ENCODE results near the gene FXYD5.

FXYD5 gene

DNA sequence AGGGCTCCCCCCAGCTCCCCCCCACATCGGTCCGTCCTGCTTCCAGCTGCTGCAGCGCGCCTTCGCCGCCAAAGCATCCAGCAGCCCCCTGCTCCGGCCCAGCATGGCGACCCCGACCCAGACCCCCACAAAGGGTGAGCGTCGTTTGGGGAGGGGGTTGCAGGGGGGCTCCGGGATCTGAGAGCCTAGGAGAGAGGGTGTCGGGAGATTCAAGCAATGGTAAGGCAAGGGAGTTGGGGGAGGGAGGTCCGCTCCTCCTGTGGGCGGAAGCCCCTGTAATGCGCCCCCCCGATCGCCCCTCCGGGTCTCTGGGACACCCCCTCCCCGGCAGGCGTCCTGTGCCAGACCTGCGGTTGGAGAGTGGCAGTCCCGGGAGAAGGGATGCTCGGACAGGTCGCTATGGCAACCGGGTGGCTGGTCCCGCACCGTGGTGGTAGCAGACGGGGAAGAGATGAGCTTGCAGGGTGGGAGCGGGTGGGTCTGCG is 11.3 kb upstream of the FXYD5 start, which contains the start of gene FXYD7:
Gene FXYD7 (plus strand): TSS at position 25 of the 485 bp plus-strand sequence. CDS start 79 bp downstream, at position 104.
- TF ChIP-seq, protein P1, sequence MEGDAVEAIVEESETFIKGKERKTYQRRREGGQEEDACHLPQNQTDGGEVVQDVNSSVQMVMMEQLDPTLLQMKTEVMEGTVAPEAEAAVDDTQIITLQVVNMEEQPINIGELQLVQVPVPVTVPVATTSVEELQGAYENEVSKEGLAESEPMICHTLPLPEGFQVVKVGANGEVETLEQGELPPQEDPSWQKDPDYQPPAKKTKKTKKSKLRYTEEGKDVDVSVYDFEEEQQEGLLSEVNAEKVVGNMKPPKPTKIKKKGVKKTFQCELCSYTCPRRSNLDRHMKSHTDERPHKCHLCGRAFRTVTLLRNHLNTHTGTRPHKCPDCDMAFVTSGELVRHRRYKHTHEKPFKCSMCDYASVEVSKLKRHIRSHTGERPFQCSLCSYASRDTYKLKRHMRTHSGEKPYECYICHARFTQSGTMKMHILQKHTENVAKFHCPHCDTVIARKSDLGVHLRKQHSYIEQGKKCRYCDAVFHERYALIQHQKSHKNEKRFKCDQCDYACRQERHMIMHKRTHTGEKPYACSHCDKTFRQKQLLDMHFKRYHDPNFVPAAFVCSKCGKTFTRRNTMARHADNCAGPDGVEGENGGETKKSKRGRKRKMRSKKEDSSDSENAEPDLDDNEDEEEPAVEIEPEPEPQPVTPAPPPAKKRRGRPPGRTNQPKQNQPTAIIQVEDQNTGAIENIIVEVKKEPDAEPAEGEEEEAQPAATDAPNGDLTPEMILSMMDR (IDR thresholded peaks at IDR 0.05; ENCODE audit: low read depth, low read length) = no peak
- no peak for DNase-seq (ENCODE audit: low read depth, low spot score)
- in situ Hi-C loops (cut with HindIII; ENCODE audit: low sequenced_read_pairs) = no loop called here
- H3K4me3 ChIP-seq (ENCODE audit: low read depth, low read length) = no peak within 1 kb of the TSS

- H3K4me3 ChIP-seq (ENCODE audit: low read depth, low read length) = no peak overlapping the region
- TF ChIP-seq, protein P1 (IDR thresholded peaks at IDR 0.05; ENCODE audit: low read depth, low read length) = no peak
- in situ Hi-C loops (cut with HindIII; ENCODE audit: low sequenced_read_pairs) = no loop called here
- no peak for DNase-seq (ENCODE audit: low read depth, low spot score)
Measured at GRCh38 chr19:35143818-35144217, 10.7 kb upstream of the FXYD5 start.

DNA sequence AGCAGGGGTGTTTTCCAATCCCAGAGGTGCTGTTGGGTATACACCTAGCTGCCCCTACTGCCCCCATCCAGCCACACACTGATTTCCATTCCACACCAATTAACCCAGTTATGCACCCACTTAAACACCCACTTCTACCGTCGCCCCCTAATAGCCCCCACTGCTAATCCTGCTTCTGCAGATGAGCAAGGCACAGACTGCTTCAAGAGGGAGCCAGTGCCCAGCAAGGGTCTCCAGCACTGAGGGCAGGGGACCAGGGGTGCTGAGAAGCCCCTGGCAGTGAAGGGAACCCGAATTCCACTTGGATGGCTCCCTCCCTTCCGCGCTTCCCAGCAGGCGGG is 10.3 kb upstream of the FXYD5 start:
- TF ChIP-seq, protein P1 (IDR thresholded peaks at IDR 0.05; ENCODE audit: low read depth, low read length) = no peak
- DNase-seq (ENCODE audit: low read depth, low spot score) = no peak
- in situ Hi-C loops (cut with HindIII; ENCODE audit: low sequenced_read_pairs) = no loop called here

GRCh38 chr19:35144600-35145436 is 9.7 kb upstream of the FXYD5 start:
- TF ChIP-seq, protein P1 (IDR thresholded peaks at IDR 0.05; ENCODE audit: low read depth, low read length) = no peak
- no peak for DNase-seq (ENCODE audit: low read depth, low spot score)
- no peak overlapping the region for H3K4me3 ChIP-seq (ENCODE audit: low read depth, low read length)
- in situ Hi-C loops (cut with HindIII; ENCODE audit: low sequenced_read_pairs) = no loop called here

More for the DNA sequence above, 10.3 kb upstream of the FXYD5 start:
- H3K4me3 ChIP-seq (ENCODE audit: low read depth, low read length) = no peak overlapping the region

GRCh38 chr19:35146746-35147459 is 7.6 kb upstream of the FXYD5 start:
- in situ Hi-C loops (cut with HindIII; ENCODE audit: low sequenced_read_pairs) = no loop called here
- H3K4me3 ChIP-seq (ENCODE audit: low read depth, low read length) = no peak overlapping the region
- DNase-seq (ENCODE audit: low read depth, low spot score) = no peak

DNA sequence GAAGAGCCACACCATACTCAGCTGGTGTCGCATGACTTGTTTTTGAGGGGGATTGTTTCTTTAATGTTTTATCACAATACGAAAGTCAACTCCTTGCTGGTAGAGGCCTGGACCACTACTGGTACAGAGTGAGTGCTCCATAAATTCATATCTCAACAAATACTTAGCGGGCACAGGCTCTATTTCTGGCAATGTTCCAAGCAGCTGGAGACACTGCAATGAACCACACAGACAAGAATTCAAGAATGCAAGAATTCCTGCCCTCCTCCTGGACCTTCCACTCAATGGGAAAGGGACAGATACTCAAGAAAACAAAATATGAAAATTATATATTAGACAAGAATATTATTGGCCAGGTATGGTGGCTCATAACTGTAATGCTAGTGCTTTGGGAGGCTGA is 5.1 kb upstream of the FXYD5 start:
- in situ Hi-C loops (cut with HindIII; ENCODE audit: low sequenced_read_pairs) = no loop called here
- DNase-seq (ENCODE audit: low read depth, low spot score) = no peak
- TF ChIP-seq, protein P1 (IDR thresholded peaks at IDR 0.05; ENCODE audit: low read depth, low read length) = no peak
- no peak overlapping the region for H3K4me3 ChIP-seq (ENCODE audit: low read depth, low read length)

More at GRCh38 chr19:35146746-35147459, 7.6 kb upstream of the FXYD5 start:
- TF ChIP-seq, protein P1 (IDR thresholded peaks at IDR 0.05; ENCODE audit: low read depth, low read length) = no peak
